HAP-1 (cell line): ENCODE results near the gene GALNT18.
A peak's percentile ranks its signal among the peaks of the same experiment; 100 is the strongest.

ENCODE experiments used
- DNase-seq, 2 experiments: peaks; one replicate each; pipeline ENCODE4 v3.0.0-alpha.2; 2016 to 2020; ENCODE audit warnings: low spot score in 2 of 2
- H3K27me3 ChIP-seq: fragments of 250-450 bp; sonication (Bioruptor Pico); 2 replicates; pipeline ENCODE4 v1.5.1; 2020; ENCODE audit warnings: low read depth, mild to moderate bottlenecking, moderate library complexity
- H3K36me3 ChIP-seq: fragments of 250-450 bp; sonication (Bioruptor Pico); replicated peaks from 2 replicates; pipeline ENCODE4 v1.5.1; 2020; ENCODE audit warnings: mild to moderate bottlenecking
- H3K4me1 ChIP-seq: fragments of 250-450 bp; sonication (Bioruptor Pico); 2 replicates; pipeline ENCODE4 v1.5.1; 2020; ENCODE audit warnings: mild to moderate bottlenecking
- H3K4me3 ChIP-seq: fragments of 250-450 bp; sonication (Bioruptor Pico); 2 replicates; pipeline ENCODE4 v1.5.1; 2020; ENCODE audit warnings: mild to moderate bottlenecking, moderate library complexity
- H3K9me3 ChIP-seq: fragments of 250-450 bp; sonication (Bioruptor Pico); 2 replicates; pipeline ENCODE4 v1.5.1; 2020; ENCODE audit warnings: mild to moderate bottlenecking, moderate library complexity
- in situ Hi-C: fragments of 300-500 bp; cut with MboI; formaldehyde crosslinking; loops from 3 replicates; pipeline ENCODE4 v1.14.3; 2020; ENCODE audit warnings: low sequenced_read_pairs, inconsistent platforms, mixed read lengths

GALNT18 gene

DNA sequence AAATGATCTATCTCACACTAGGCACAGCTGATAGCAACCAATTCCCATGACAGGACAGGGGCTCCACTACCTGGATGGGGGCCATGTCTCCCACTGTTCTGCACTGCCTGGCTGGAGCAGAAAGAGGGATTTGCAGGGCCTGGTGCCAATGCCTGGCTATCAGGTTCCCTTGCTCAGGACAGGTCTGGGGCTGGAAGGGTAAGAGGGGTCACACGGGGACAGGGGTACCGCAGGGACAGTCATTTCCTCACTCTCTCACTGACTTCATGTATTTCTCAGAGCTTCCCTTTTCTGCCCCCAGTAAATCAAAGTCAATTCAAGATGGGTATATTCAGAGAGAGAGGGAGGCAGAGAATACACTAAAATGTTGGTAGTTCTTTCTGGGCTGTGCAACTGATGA lies 149.7 kb downstream of the GALNT18 start:
- in situ Hi-C loops: no loop called here
- H3K4me3 ChIP-seq: no peak overlapping the region
- no peaks in the 10 kb centered on the region for H3K9me3 ChIP-seq
- H3K36me3 ChIP-seq: no peaks in the 10 kb centered on the region
- no peaks in the 10 kb centered on the region for H3K27me3 ChIP-seq
- DNase-seq: no peak
- peaks cover 6% of the 10 kb centered on the region for H3K4me1 ChIP-seq

DNA sequence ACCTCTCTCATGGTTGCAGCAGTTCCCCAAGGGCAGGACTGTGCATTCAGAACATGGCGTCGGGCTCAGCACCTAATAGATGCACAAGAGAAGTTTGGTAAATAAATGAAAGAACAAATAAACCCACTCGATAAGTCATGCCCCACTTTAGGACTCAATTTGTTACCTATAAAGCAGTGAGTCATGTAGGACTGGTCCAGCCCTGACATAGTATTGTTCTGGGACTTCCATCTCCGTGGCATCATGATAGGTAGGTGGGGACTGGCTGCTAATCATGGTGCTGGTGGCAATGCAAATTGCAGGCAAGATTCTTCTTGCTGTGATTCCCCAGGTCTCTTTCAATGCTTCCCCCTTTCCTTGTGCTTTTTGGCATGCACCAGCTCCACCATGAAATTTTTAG lies 150.6 kb downstream of the GALNT18 start:
- DNase-seq: no peak
- peaks cover 6% of the 10 kb centered on the region for H3K4me1 ChIP-seq
- no peaks in the 10 kb centered on the region for H3K27me3 ChIP-seq
- in situ Hi-C loops: no loop called here
- no peaks in the 10 kb centered on the region for H3K9me3 ChIP-seq
- H3K4me3 ChIP-seq: no peak overlapping the region
- no peaks in the 10 kb centered on the region for H3K36me3 ChIP-seq

DNA sequence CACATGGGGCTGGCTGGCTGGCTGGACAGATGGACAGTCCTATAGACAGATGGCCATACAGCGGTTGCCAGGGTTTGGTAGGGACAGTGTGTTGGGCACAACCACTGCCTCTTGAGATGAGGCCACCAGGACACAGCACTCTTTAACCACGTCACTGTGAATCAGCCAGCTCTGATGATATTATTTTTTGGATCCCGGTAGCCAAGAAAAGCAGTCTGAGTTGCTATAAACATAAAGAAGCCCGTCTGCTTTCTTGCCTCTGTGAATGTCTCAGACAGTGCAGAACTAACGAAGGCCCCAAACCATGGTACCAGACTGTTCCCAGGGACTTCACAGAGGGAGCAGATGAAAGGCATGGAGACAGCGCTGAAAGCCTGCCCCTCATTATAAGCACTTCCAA lies 152.9 kb downstream of the GALNT18 start:
- no peak for DNase-seq
- Histone ChIP-seq H3K27me3 (no peaks in the 10 kb centered on the region), H3K4me3 (no peak overlapping the region), H3K9me3 (no peaks in the 10 kb centered on the region), H3K36me3 (no peaks in the 10 kb centered on the region), H3K4me1 (peaks cover 10% of the 10 kb centered on the region)
- in situ Hi-C loops: no loop called here

DNA sequence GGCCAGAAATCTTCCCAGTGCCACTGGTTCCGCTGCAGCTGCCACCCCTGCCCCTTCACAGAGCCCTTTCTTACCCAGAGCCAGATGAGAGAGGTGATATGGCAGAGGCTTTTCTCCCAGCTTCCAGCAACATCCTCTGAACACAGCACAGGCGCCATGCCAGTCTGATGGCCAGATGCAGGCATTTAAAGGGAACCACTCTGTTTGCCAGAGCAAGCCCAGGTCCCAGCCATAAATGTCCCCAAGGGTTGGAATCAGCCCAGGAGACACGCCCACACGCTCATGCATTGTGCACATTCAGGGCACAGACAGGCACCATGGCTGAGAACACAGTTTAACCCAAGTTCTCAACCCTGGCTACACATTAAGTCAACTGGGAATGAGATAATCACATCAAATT lies 154.5 kb downstream of the GALNT18 start:
- DNase-seq: no peak
- no peaks in the 10 kb centered on the region for H3K27me3 ChIP-seq
- H3K4me1 ChIP-seq: peaks cover 15% of the 10 kb centered on the region
- no peak overlapping the region for H3K4me3 ChIP-seq
- H3K9me3 ChIP-seq: no peaks in the 10 kb centered on the region
- H3K36me3 ChIP-seq: no peaks in the 10 kb centered on the region
- in situ Hi-C loops: no loop called here

DNA sequence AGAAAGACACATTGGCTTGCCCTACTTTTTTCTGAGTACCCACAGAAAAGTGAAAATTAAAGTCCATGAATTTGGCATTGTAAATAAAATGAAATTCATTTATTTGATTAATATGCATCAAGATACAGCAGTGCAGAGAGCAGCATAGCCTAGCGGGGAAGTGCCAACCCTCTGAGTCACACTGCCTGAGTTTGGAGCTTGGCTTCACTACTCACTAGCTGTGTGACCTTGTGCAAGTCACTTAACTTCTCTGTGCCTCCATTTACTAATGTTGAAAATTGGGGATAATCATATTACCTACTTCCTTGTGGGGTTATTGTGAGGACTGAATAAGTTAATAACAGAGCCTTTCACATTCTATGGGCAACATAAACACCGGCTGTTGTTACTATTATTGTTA lies 157.2 kb downstream of the GALNT18 start:
- Histone ChIP-seq H3K4me1 (peaks cover 15% of the 10 kb centered on the region), H3K4me3 (no peak overlapping the region), H3K9me3 (no peaks in the 10 kb centered on the region), H3K36me3 (no peaks in the 10 kb centered on the region), H3K27me3 (no peaks in the 10 kb centered on the region)
- DNase-seq: no peak
- in situ Hi-C loops: no loop called here

DNA sequence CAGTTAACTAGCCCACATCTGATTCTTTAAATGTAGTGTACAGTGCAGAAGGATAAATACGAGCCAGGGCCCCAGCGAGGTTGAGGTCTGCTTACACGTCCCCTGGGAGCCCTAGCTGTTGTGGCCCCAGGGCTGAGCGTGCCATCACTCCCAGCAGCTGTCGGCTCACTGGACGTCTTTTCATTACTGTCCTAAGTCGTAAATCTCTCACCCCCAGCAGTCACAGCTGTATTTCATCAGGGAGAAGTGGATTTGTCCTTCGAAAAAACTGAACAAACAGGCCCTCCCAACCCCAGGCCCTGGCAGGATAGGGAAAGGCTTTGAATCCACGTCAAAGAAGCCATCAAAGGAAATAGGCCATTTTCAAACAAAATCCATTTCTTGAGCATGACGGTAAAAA lies 158.4 kb downstream of the GALNT18 start:
- no peak overlapping the region for H3K4me3 ChIP-seq
- peak; percentile 88 to 94 for DNase-seq
- no peaks in the 10 kb centered on the region for H3K27me3 ChIP-seq
- in situ Hi-C loops: no loop called here
- H3K9me3 ChIP-seq: no peaks in the 10 kb centered on the region
- H3K36me3 ChIP-seq: no peaks in the 10 kb centered on the region
- peaks cover 15% of the 10 kb centered on the region for H3K4me1 ChIP-seq

- H3K27me3 ChIP-seq: no peaks in the 10 kb centered on the region
These were observed 160.3 kb downstream of the GALNT18 start for GRCh38 chr11:11461473-11461872.

GRCh38 chr11:11459578-11459977 lies 162.2 kb downstream of the GALNT18 start:
- peaks cover 17% of the 10 kb centered on the region for H3K4me1 ChIP-seq
- no peak for DNase-seq
- no peaks in the 10 kb centered on the region for H3K27me3 ChIP-seq
- H3K36me3 ChIP-seq: no peaks in the 10 kb centered on the region
- in situ Hi-C loops: no loop called here
- no peak overlapping the region for H3K4me3 ChIP-seq
- no peaks in the 10 kb centered on the region for H3K9me3 ChIP-seq

More at GRCh38 chr11:11461473-11461872, 160.3 kb downstream of the GALNT18 start:
- H3K36me3 ChIP-seq: no peaks in the 10 kb centered on the region
- in situ Hi-C loops: no loop called here
- no peak overlapping the region for H3K4me3 ChIP-seq
- DNase-seq: no peak
- peaks cover 15% of the 10 kb centered on the region for H3K4me1 ChIP-seq
- no peaks in the 10 kb centered on the region for H3K9me3 ChIP-seq

GRCh38 chr11:11458485-11458884 lies 163.3 kb downstream of the GALNT18 start:
- no peaks in the 10 kb centered on the region for H3K36me3 ChIP-seq
- in situ Hi-C loops: no loop called here
- H3K4me1 ChIP-seq: peaks cover 9% of the 10 kb centered on the region
- no peaks in the 10 kb centered on the region for H3K27me3 ChIP-seq
- no peak overlapping the region for H3K4me3 ChIP-seq
- no peak for DNase-seq
- H3K9me3 ChIP-seq: no peaks in the 10 kb centered on the region

DNA sequence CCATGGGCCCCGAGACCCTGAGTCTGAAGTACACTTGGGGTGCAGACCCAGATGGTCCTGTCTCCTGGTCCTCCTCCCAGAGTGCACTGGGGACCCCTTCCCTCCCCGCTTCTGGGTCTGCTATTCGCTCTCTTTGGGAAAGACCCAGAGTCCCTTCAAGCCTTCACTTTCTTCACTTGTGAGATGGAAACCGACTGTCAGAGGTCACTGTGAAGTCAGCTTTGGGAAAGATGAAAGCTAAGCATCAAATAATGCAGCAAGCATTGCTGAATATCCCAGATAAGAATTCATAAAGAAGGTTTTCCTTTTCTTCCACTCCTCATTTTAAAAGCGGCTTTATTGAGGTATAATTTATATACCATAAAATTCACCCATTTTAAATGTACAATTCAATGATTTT lies 163.8 kb downstream of the GALNT18 start:
- peaks cover 5% of the 10 kb centered on the region for H3K4me1 ChIP-seq
- H3K27me3 ChIP-seq: no peaks in the 10 kb centered on the region
- H3K36me3 ChIP-seq: no peaks in the 10 kb centered on the region
- H3K4me3 ChIP-seq: no peak overlapping the region
- H3K9me3 ChIP-seq: no peaks in the 10 kb centered on the region
- in situ Hi-C loops: no loop called here
- no peak for DNase-seq

DNA sequence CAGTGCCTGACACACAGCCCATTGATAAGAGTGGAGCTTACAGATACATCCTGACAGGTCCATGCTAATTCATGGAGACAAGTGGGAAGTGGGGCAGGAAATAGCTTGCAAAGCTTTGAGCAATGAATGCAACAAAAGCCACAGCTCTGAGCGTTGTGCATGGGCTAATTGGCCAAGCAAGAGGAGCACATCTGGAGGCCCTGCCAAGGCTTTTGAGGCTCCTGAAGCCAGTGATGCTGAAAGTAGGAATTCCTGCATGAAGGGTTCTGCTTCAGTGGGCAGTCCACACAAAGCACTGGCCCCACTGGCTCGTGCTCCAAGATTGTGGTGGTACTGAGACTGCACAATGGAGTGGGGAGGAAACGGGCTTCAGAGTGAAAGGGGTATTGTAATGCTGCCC lies 164.9 kb downstream of the GALNT18 start:
- peaks cover 2% of the 10 kb centered on the region; the same call in 1 of the 2 replicates for H3K4me1 ChIP-seq
- H3K36me3 ChIP-seq: no peaks in the 10 kb centered on the region
- H3K4me3 ChIP-seq: no peak overlapping the region
- no peaks in the 10 kb centered on the region for H3K9me3 ChIP-seq
- H3K27me3 ChIP-seq: no peaks in the 10 kb centered on the region
- no peak for DNase-seq
- in situ Hi-C loops: no loop called here

GRCh38 chr11:11454671-11455223 lies 167.1 kb downstream of the GALNT18 start:
- Histone ChIP-seq H3K4me1 (peaks cover 4% of the 10 kb centered on the region; the same call in 1 of the 2 replicates), H3K36me3 (no peaks in the 10 kb centered on the region), H3K4me3 (no peak overlapping the region), H3K9me3 (no peaks in the 10 kb centered on the region), H3K27me3 (no peaks in the 10 kb centered on the region)
- peak in 1 of 2 experiments; percentile 39 for DNase-seq
- in situ Hi-C loops: no loop called here

- in situ Hi-C loops: no loop called here
- H3K4me3 ChIP-seq: no peak overlapping the region
- H3K9me3 ChIP-seq: no peaks in the 10 kb centered on the region
- H3K4me1 ChIP-seq: peaks cover 4% of the 10 kb centered on the region; the same call in 1 of the 2 replicates
- no peaks in the 10 kb centered on the region for H3K36me3 ChIP-seq
- no peak for DNase-seq
- H3K27me3 ChIP-seq: no peaks in the 10 kb centered on the region
These were observed 170.3 kb downstream of the GALNT18 start for GRCh38 chr11:11451501-11452005.

DNA sequence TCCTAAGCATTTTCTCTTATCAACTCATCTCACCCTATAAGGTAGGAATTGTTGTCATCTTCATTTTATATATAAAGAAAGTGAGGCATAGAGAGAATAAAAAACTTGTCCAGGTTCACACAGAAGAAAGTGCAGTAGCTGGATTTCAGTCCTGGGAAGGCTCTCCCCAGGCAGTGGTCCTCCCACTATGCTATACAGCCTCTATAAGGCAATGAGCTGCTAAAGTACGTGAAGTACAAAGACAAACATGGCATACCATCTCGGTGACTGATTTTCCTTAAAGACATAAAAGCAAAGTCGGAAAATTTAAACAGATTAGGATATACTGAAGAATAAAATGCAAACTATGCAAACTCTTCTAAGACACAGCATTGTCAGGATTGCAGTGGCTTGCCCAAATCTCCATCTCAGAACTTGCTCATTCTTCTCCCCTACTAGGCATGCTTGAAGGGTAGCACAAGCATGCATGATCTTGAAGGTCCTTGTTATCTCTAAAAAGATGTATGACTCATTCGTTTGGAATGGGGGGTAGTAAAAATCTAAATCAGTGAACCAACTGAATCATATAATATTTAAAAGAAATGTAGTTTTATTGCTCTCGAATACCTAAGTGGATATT lies 171.0 kb downstream of the GALNT18 start:
- in situ Hi-C loops: no loop called here
- Histone ChIP-seq H3K4me1 (peaks cover 4% of the 10 kb centered on the region; the same call in 1 of the 2 replicates), H3K9me3 (no peaks in the 10 kb centered on the region), H3K36me3 (no peaks in the 10 kb centered on the region), H3K27me3 (no peaks in the 10 kb centered on the region), H3K4me3 (no peak overlapping the region)
- DNase-seq: no peak
